HepG2 (cell line): ENCODE data around the gene CD79A. TPM values are rescaled to one million over a fixed set of nuclear protein-coding genes. Genes with fewer than 3 reads are reported as not detected.
A peak's percentile ranks its signal among the peaks of the same experiment; 100 is the strongest.

Experiments
- ATAC-seq: fragments of 200-7000 bp; cut with Tn5 transposase; 3 replicates; pipeline ENCODE4 v1.9.1; 2020; ENCODE audit warnings: mild to moderate bottlenecking, moderate library complexity
- BruUV-seq: library from RNA; stranded (reverse); fragments of 400-500 nt; replicated peaks from 2 replicates; lab custom pipeline; 2021; lab: Mats Ljungman, UMichigan
- CTCF ChIA-PET: fragments of 300-600 bp; formaldehyde crosslinking; extraction: SDS; loops from one replicate; lab custom pipeline; 2021; ENCODE audit warnings: low total read pairs, inconsistent platforms, low intra/inter-chr PET ratio; lab: Yijun Ruan, JAX
- POLR2A ChIA-PET: fragments of 350-600 bp; sonication (Branson Sonifier 250); formaldehyde crosslinking; loops from one replicate; lab custom pipeline; 2020; ENCODE audit warnings: antibody characterized with exemption, inconsistent platforms; lab: Yijun Ruan, JAX
- DNase-seq: peaks from one replicate; pipeline ENCODE4 v3.0.0-alpha.2; 2015; ENCODE audit warnings: low spot score
- FAIRE-seq: peaks from 3 replicates; lab custom pipeline; 2011; peaks lifted over from hg19 to GRCh38; lab: Jason Lieb, UNC
- H2AFZ ChIP-seq: one replicate; pipeline ENCODE4 v1.6.1; 2011; ENCODE audit warnings: low read length, inconsistent platforms
- H3K27ac ChIP-seq: fragments of 300-600 bp; 3 replicates; pipeline ENCODE4 v1.8.0; 2011; ENCODE audit warnings: mixed run types, mild to moderate bottlenecking, mixed read lengths, low read length, inconsistent platforms; ENCODE audit not compliant: insufficient read depth; ENCODE audit errors: extremely low read length
- H3K27me3 ChIP-seq, 2 experiments: fragments of 200-600 bp in 1 of 2; 2 replicates in 1 of 2; 3 replicates in 1 of 2; pipeline versions ENCODE4 v1.6.0 to v1.8.0; 2011; ENCODE audit warnings: low read length in 2 of 2, mild to moderate bottlenecking in 2 of 2, moderate library complexity in 2 of 2, inconsistent platforms in 1 of 2; ENCODE audit not compliant: insufficient read depth in 2 of 2, control insufficient read depth in 1 of 2
- H3K36me3 ChIP-seq, 2 experiments: fragments of 200-600 bp in 1 of 2; replicated peaks in 1 of 2; 2 replicates in 1 of 2; 3 replicates in 1 of 2; pipeline versions ENCODE4 v1.5.1 to v1.8.0; 2011; ENCODE audit warnings: low read length in 2 of 2, inconsistent platforms in 1 of 2; ENCODE audit not compliant: insufficient read depth in 2 of 2, control insufficient read depth in 1 of 2
- H3K4me1 ChIP-seq: 2 replicates; pipeline ENCODE4 v1.5.1; 2012; ENCODE audit warnings: low read length, inconsistent platforms; ENCODE audit not compliant: insufficient read depth
- H3K4me2 ChIP-seq: 2 replicates; pipeline ENCODE4 v1.6.0; 2011; ENCODE audit warnings: low read depth, low read length, inconsistent platforms
- H3K4me3 ChIP-seq, 3 experiments: fragments of 200-600 bp in 1 of 3; sonication (generic), shearing (Covaris generic) in 1 of 3; replicated peaks in 1 of 3; 2 replicates each; pipeline ENCODE4 v1.5.1; 2011 to 2016; ENCODE audit warnings: low read length in 3 of 3, inconsistent platforms in 2 of 3, low read depth in 2 of 3, mild to moderate bottlenecking in 2 of 3, control low read depth in 1 of 3, mixed read lengths in 1 of 3; ENCODE audit not compliant: insufficient read depth in 1 of 3
- H3K79me2 ChIP-seq: one replicate; pipeline ENCODE4 v1.6.1; 2011; ENCODE audit warnings: low read length, inconsistent platforms; ENCODE audit not compliant: insufficient read depth
- H3K9ac ChIP-seq: 2 replicates; pipeline ENCODE4 v1.6.0; 2011; ENCODE audit warnings: mild to moderate bottlenecking, low read depth, low read length, inconsistent platforms; ENCODE audit not compliant: insufficient read depth
- H3K9me3 ChIP-seq: 2 replicates; pipeline ENCODE4 v1.5.1; 2012; ENCODE audit warnings: mild to moderate bottlenecking, low read length
- H4K20me1 ChIP-seq: 2 replicates; pipeline ENCODE4 v1.6.0; 2011; ENCODE audit warnings: inconsistent platforms, mild to moderate bottlenecking, low read length, moderate library complexity; ENCODE audit not compliant: insufficient read depth
- AGO2 ChIP-seq: fragments of 200-400 bp; formaldehyde crosslinking; optimal IDR thresholded peaks from 2 replicates; pipeline ENCODE3; 2017; ENCODE audit warnings: mild to moderate bottlenecking, low read depth, low read length, moderate library complexity
- ATF5 ChIP-seq: sonication (generic); formaldehyde crosslinking; IDR thresholded peaks from 2 replicates; pipeline ENCODE4 v1.4.0; 2020; ENCODE audit warnings: mild to moderate bottlenecking, low read depth, missing genetic modification reagents
- ETV6 ChIP-seq: sonication (generic); formaldehyde crosslinking; conservative IDR thresholded peaks from 2 replicates; pipeline ENCODE4 v1.4.0; 2020; ENCODE audit warnings: missing genetic modification reagents
- PAX8 ChIP-seq: sonication (generic); formaldehyde crosslinking; IDR thresholded peaks from 2 replicates; pipeline ENCODE4 v1.8.0; 2022; ENCODE audit warnings: mild to moderate bottlenecking, missing genetic modification reagents, borderline replicate concordance
- RBFOX2 ChIP-seq: fragments of 200-400 bp; formaldehyde crosslinking; IDR thresholded peaks from 2 replicates; pipeline ENCODE4 v1.6.1; 2017; ENCODE audit warnings: low read depth, mild to moderate bottlenecking, low read length
- RBM22 ChIP-seq: fragments of 200-400 bp; formaldehyde crosslinking; optimal IDR thresholded peaks from 2 replicates; pipeline ENCODE3; 2017; ENCODE audit warnings: mild to moderate bottlenecking, low read length, moderate library complexity
- SMYD3 ChIP-seq: sonication (generic); formaldehyde crosslinking; IDR thresholded peaks from 2 replicates; pipeline ENCODE4 v1.8.1; 2023; ENCODE audit warnings: mild to moderate bottlenecking, missing genetic modification reagents
- TRAFD1 ChIP-seq: sonication (generic); formaldehyde crosslinking; IDR thresholded peaks from 2 replicates; pipeline ENCODE4 v1.5.1; 2020; ENCODE audit warnings: missing genetic modification reagents, mild to moderate bottlenecking, borderline replicate concordance
- ZFP91 ChIP-seq: sonication (generic); formaldehyde crosslinking; IDR thresholded peaks from 2 replicates; pipeline ENCODE4 v1.9.0; 2022; ENCODE audit warnings: missing genetic modification reagents, mild to moderate bottlenecking, borderline replicate concordance
- ZNF768 ChIP-seq: sonication (generic); formaldehyde crosslinking; IDR thresholded peaks from 2 replicates; pipeline ENCODE4 v1.4.0; 2020; ENCODE audit warnings: missing genetic modification reagents
- WGBS: methylation state at CpG from one replicate; pipeline ENCODE4 v1.1.6; 2017; ENCODE audit warnings: low lambda C conversion rate; 5-methylcytosine and 5-hydroxymethylcytosine counted together
- in situ Hi-C: cut with HindIII; loops from 2 replicates; pipeline ENCODE4 v1.10.0; 2017; ENCODE audit warnings: low pct_unique_long_range_greater_than_20kb; ENCODE audit not compliant: extremely low pct_ligation_motif_present
- intact Hi-C: fragments of 100-400 bp; cut with micrococcal nuclease; formaldehyde crosslinking; loops from one replicate; pipeline ENCODE4 v1.10.0; 2022; ENCODE audit not compliant: unreplicated experiment
- polyA plus RNA-seq, 8 experiments: library from polyadenylated mRNA; depleted of rRNA in 3 of 8; stranded (reverse) in 7 of 8; unstranded in 1 of 8; fragments of >200 nt; fragmentation: Illumina TruSeq in 4 of 8; extraction: Trizol in 4 of 8; gene quantifications; 2 replicates each; pipeline versions ENCODE4 v1.2.1 to v1.2.3, GENCODE V29; 2011 to 2016; ENCODE audit warnings: low read depth in 4 of 8, missing spikeins in 1 of 8, mixed read lengths in 1 of 8; ENCODE audit not compliant: insufficient read depth in 1 of 8
- total RNA-seq, 5 experiments: library from RNA; depleted of rRNA; stranded (reverse); fragments of >200 nt; fragmentation: Illumina TruSeq; extraction: Trizol; gene quantifications; 2 replicates each; pipeline ENCODE4 v1.2.3, GENCODE V29; 2016; ENCODE audit warnings: low read depth in 1 of 5

CD79A gene
- total and polyA plus RNA-seq, 2 of the 13 experiments (the other 11 are each of a cell fraction or from before 2014, with no cell fraction given) = 0.24 to 0.33 TPM

- TF ChIP-seq ATF5 (no peak), TRAFD1 (CRISPR knock-in tag) (no peak)
- TF ChIP-seq, all 625 proteins: peak for 0
These were observed 13.9 kb downstream of the CD79A start (continued) for GRCh38 chr19:41890936-41891335.

- Histone ChIP-seq H3K27ac (no peak overlapping the region), H3K9me3 (no peaks in the 10 kb centered on the region), H3K4me1 (peaks cover 21% of the 10 kb centered on the region), H3K9ac (no peak overlapping the region), H3K4me2 (no peak overlapping the region), H2AFZ (no peak overlapping the region), H3K27me3 (no peaks in the 10 kb centered on the region)
- ChIA-PET CTCF (no interaction called here), POLR2A (no interaction called here)
- WGBS = 96% methylated on average over 17 of the region's 34 CpGs
- peak; percentile 67 for TF ChIP-seq RBFOX2
- peak; percentile 70 for TF ChIP-seq AGO2
- TF ChIP-seq PAX8 (CRISPR knock-in tag) = no peak
- peak; percentile 45 for TF ChIP-seq RBM22
- TF ChIP-seq ETV6 = no peak
- no peak for TF ChIP-seq SMYD3
- TF ChIP-seq ZNF768 (CRISPR knock-in tag) = peak; percentile 21; the same call in 1 of the 2 replicates
- peak; percentile 33; the same call in 1 of the 2 replicates for TF ChIP-seq ZFP91 (CRISPR knock-in tag)
- TF ChIP-seq, all 625 proteins: peak for 5
- DNase-seq (no peak), FAIRE-seq (no peak), ATAC-seq (no peak)
- Histone ChIP-seq H3K36me3 (peaks cover 11 to 26% of the 10 kb centered on the region in 2 experiments), H3K4me3 (no peak overlapping the region), H3K79me2 (peaks cover under 1% of the 10 kb centered on the region), H4K20me1 (no peaks in the 10 kb centered on the region)
- BruUV-seq = no TSS peak
- in situ Hi-C loops = no loop called here
- intact Hi-C loops = no loop called here
These were observed 15.3 kb downstream of the CD79A start for GRCh38 chr19:41892173-41892902.
